Gastroesophageal sphincter (tissue), 4 donors: ENCODE data around the gene PRAC2. TPM values are rescaled to one million over a fixed set of nuclear protein-coding genes. Genes with fewer than 3 reads are reported as not detected.

Experiments used
- ATAC-seq: fragments of 150-250 bp; one replicate; pipeline ENCODE4 v1.9.1; 2016; ENCODE audit warnings: mild to moderate bottlenecking, moderate library complexity
- H3K27ac ChIP-seq, 4 donors: fragments of 200-600 bp; sonication (generic) in 3 of 4; 1 replicate in 3 of 4; 2 replicates in 1 of 4; pipeline ENCODE4 v1.5.1; 2016 to 2019
- H3K27me3 ChIP-seq: fragments of 200-600 bp; sonication (generic); one replicate; pipeline ENCODE4 v1.5.1; 2019
- H3K36me3 ChIP-seq, 2 donors: fragments of 200-600 bp; sonication (generic); one replicate each; pipeline ENCODE4 v1.5.1; 2019; ENCODE audit warnings: control low read depth in 1 of 2
- H3K4me1 ChIP-seq, 3 donors: fragments of 200-600 bp; sonication (generic); 1 replicate in 2 of 3; 2 replicates in 1 of 3; pipeline ENCODE4 v1.5.1; 2016 to 2019; ENCODE audit warnings: control low read depth in 2 of 3
- H3K4me3 ChIP-seq, 2 donors: fragments of 200-600 bp; sonication (generic); one replicate each; pipeline ENCODE4 v1.5.1; 2019; ENCODE audit warnings: mild to moderate bottlenecking in 1 of 2, moderate library complexity in 1 of 2
- H3K9me3 ChIP-seq, 3 donors: fragments of 200-600 bp; sonication (generic); one replicate each; pipeline ENCODE4 v1.5.1; 2017 to 2019; ENCODE audit warnings: control low read depth in 2 of 3
- CTCF ChIP-seq, 4 experiments: fragments of 200-600 bp in 2 of 4; fragments of 450-650 bp in 2 of 4; sonication (generic) in 1 of 4; IDR thresholded peaks; one replicate each; pipeline ENCODE4 v1.5.1; 2017 to 2019; ENCODE audit warnings: antibody characterized with exemption in 4 of 4, mild to moderate bottlenecking in 2 of 4, moderate library complexity in 2 of 4
- EP300 ChIP-seq: sonication (generic); formaldehyde crosslinking; IDR thresholded peaks from one replicate; pipeline ENCODE4 v1.6.1; 2017; ENCODE audit warnings: antibody characterized with exemption, mild to moderate bottlenecking
- POLR2A ChIP-seq, 2 donors: fragments of 450-650 bp; IDR thresholded peaks; one replicate each; pipeline ENCODE4 v1.6.1; 2017; ENCODE audit warnings: antibody characterized with exemption in 2 of 2, mild to moderate bottlenecking in 2 of 2, moderate library complexity in 1 of 2
- POLR2AphosphoS5 ChIP-seq: sonication (generic); formaldehyde crosslinking; IDR thresholded peaks from one replicate; pipeline ENCODE4 v1.6.1; 2017; ENCODE audit warnings: antibody characterized with exemption
- WGBS, 2 donors: methylation state at CpG; one replicate each; pipeline ENCODE4 v1.1.5; 2018; ENCODE audit warnings: low coverage in 1 of 2; 5-methylcytosine and 5-hydroxymethylcytosine counted together
- total RNA-seq, 4 donors: library from RNA; depleted of rRNA; stranded (reverse); fragments of >200 nt; gene quantifications; one replicate each; pipeline ENCODE4 v1.1.0, GENCODE V29; 2016

Gene PRAC2
- total RNA-seq, 4 donors from 2014 or later = not detected

DNA sequence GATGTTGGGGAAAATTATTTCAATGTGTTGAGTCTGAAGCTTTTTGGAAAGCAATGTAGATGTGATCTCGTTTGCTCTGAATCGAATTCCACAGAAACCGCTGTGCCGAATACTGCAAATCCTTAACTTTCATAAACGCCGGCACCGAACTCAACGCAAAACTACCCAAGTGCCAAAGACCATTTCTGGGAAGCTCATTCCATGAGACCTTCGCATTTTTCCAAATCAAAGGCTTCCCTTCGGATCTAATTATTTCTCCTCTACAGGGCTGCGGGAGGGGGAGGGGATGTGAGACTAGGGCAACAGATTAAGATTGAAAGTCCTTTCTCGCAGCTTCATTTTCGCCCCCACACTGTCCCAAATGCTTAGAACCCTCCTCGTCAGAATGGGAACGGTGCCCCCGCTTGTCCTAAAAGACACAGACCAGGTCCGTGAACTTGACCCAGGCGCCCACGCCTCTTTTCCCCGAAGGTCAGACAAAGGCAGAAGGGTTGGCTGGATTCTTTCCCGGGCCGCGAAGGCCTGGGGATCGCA is 4.7 kb upstream of the PRAC2 start:
- no peak for ATAC-seq
- H3K36me3 ChIP-seq = no peaks in the 10 kb centered on the region
- H3K4me1 ChIP-seq = peaks cover 0 to 26% (median 10%) of the 10 kb centered on the region in 3 donors
- H3K9me3 ChIP-seq = no peaks in the 10 kb centered on the region
- H3K27me3 ChIP-seq = peaks cover 100% of the 10 kb centered on the region
- H3K27ac ChIP-seq = no peak overlapping the region
- WGBS, 2 donors = 19 to 20% methylated on average over 12 to 15 of the region's 24 CpGs
- TF ChIP-seq CTCF (IDR thresholded peaks at IDR 0.05) = no peak
- TF ChIP-seq POLR2A (IDR thresholded peaks at IDR 0.05) = no peak
- TF ChIP-seq POLR2AphosphoS5 = no peak
- no peak for TF ChIP-seq EP300
- H3K4me3 ChIP-seq = no peak overlapping the region

DNA sequence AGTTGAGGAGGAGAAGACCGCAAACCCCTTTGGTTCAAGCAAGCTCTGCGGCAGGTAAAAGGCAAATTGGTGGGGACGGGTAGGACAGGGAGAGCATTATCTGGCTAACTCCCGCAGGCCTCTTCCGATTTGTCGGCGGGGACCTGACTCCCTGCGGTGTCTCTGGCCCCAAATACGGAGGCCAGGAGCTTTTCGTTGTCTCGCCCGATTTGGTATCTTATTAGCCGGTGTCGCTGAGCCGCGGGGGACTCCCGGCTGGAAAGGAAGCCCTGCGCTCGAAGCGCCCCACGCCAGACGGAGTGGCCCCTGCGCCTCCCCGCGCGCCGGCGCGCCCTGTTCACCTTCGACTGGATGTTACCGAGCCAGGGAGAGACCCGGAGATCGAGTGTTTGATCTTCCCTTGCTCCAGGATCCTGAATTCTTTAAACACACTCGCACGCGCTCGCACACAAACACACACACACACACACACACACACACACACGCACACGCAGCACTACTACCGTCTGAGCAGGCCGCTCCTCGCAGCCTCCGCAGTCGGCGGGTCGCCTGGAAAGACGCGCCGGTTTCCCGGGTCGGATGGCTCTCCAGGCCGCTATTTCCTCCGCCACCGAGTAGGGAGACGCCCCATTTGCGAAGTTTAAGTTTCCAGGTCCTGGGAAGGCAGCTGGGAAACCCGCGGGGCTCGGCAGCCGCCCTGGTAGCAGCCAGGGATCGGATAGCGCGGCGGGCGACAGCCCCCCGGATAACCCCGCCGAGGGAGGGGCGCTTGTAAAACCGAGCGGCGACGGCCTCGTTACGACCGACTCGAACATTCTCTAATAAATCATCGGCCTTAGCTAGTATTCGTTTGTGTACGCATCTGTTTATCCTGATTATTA is 4.0 kb upstream of the PRAC2 start:
- WGBS, 2 donors = 4 to 13% methylated on average over 4 to 24 of the region's 80 CpGs
- no peak for ATAC-seq

DNA sequence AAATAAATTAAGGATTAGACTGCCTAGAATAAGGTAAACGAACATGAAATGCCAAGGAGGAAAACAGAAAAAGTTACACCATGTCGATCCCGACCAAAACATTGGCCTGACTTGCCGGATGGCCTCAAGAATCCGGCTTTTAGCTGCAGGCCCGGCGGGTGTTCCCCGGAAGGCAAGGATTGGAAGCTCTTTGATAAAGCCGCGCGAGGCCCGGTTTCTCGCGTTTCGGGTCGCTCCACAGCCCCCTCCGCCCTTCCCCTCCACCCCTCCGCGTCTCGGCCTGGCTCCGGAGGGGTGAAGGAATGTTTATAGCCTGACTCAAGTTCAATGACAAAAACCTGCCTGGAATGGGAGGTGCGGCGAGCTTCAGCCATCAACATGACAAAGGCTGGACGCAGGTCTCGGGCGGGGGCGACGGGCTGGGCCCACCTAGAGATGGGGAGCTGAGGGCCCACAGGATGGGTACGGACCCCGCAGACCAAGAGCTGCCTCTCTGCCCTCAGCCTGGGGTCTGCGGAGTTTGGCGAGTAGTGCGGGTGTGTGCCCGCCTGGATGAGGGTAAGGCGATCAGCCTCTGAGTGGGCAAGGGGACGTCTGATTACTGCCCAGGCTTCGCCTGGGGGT is 3.2 kb upstream of the PRAC2 start:
- ATAC-seq = no peak
- 9 to 10% methylated on average over 17 to 19 of the region's 37 CpGs for WGBS, 2 donors

More for the DNA sequence above, 4.0 kb upstream of the PRAC2 start:
- Histone ChIP-seq H3K27me3 (peaks cover 100% of the 10 kb centered on the region), H3K9me3 (no peaks in the 10 kb centered on the region), H3K36me3 (no peaks in the 10 kb centered on the region), H3K27ac (no peak overlapping the region), H3K4me1 (peaks cover 0 to 33% (median 15%) of the 10 kb centered on the region in 3 donors), H3K4me3 (no peak overlapping the region)
- TF ChIP-seq POLR2AphosphoS5 = no peak
- TF ChIP-seq CTCF (IDR thresholded peaks at IDR 0.05) = no peak
- no peak for TF ChIP-seq POLR2A (IDR thresholded peaks at IDR 0.05)
- no peak for TF ChIP-seq EP300

DNA sequence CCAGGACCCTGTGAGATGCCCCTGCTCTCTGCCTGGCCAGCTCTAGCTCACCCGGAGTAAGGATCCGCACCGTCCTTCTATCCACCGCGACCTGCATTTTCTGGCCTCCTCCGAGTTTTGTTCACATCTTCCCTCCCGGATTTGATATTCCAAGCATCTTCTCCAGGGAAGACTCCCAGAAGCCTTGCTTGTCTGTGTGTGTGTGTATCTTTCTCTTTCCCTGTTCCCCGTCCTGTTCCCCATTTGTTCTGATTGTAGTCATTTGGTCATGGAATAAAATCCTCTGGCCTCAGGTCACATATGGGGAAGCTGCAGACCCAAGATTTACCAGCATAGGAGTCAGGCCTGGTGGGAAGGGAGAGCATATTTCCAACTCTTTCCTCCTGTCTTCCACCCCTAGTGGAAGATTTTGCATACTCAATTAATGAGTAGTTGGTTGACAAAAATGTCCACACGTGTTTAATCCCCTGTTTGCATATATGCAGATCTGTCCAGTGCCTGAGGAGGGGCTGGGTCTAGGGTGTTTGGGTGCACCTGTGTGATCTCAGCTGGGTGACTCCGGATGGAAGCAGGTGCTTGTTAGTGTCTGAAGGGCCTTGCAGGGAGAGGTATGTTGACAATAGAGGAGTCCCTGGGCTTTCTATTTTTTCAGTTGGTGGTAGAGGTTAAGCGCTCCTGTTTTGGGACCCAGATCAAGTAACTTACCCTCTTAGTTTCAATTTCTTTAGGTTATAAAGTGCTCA is 2.5 kb upstream of the PRAC2 start:
- H3K4me1 ChIP-seq = peaks cover 0 to 47% (median 26%) of the 10 kb centered on the region in 3 donors
- peaks cover 100% of the 10 kb centered on the region for H3K27me3 ChIP-seq
- no peaks in the 10 kb centered on the region for H3K36me3 ChIP-seq
- no peak overlapping the region for H3K27ac ChIP-seq
- no peaks in the 10 kb centered on the region for H3K9me3 ChIP-seq
- ATAC-seq = no peak
- TF ChIP-seq CTCF (IDR thresholded peaks at IDR 0.05) (no peak), POLR2AphosphoS5 (no peak), POLR2A (IDR thresholded peaks at IDR 0.05) (no peak), EP300 (no peak)
- 18 to 28% methylated on average over 4 to 11 of the region's 11 CpGs for WGBS, 2 donors
- H3K4me3 ChIP-seq = no peak overlapping the region

More for the DNA sequence above, 3.2 kb upstream of the PRAC2 start:
- peaks cover 100% of the 10 kb centered on the region for H3K27me3 ChIP-seq
- H3K9me3 ChIP-seq = no peaks in the 10 kb centered on the region
- TF ChIP-seq POLR2A (IDR thresholded peaks at IDR 0.05) (no peak), POLR2AphosphoS5 (no peak), CTCF (IDR thresholded peaks at IDR 0.05) (no peak), EP300 (no peak)
- H3K36me3 ChIP-seq = no peaks in the 10 kb centered on the region
- H3K4me3 ChIP-seq = no peak overlapping the region
- H3K4me1 ChIP-seq = peaks cover 0 to 40% (median 19%) of the 10 kb centered on the region in 3 donors
- H3K27ac ChIP-seq = no peak overlapping the region
